ENCODE data around the gene FAM210A.

FAM210A gene

GRCh38 chr18:13621886-13622619, 104.3 kb downstream of the FAM210A start:
- DNase-seq (ENCODE audit: low read depth): no peak

- DNase-seq (ENCODE audit: low read depth): no peak
Observed at GRCh38 chr18:13621446-13621849, 104.9 kb downstream of the FAM210A start.

GRCh38 chr18:13620818-13621445, 105.4 kb downstream of the FAM210A start:
- no peak for DNase-seq (ENCODE audit: low read depth)

- no peak for DNase-seq (ENCODE audit: low read depth)
Observed at GRCh38 chr18:13620206-13620672, 106.1 kb downstream of the FAM210A start.

- DNase-seq (ENCODE audit: low read depth): no peak
Observed at GRCh38 chr18:13619505-13620205, 106.7 kb downstream of the FAM210A start.

GRCh38 chr18:13618760-13619438, 107.5 kb downstream of the FAM210A start:
- no peak for DNase-seq (ENCODE audit: low read depth)

GRCh38 chr18:13617826-13618515, 108.4 kb downstream of the FAM210A start:
- DNase-seq (ENCODE audit: low read depth): no peak

- no peak for DNase-seq (ENCODE audit: low read depth)
Observed at GRCh38 chr18:13616525-13617035, 109.8 kb downstream of the FAM210A start.

- DNase-seq (ENCODE audit: low read depth): no peak
Observed at GRCh38 chr18:13616041-13616440, 110.3 kb downstream of the FAM210A start.

- no peak for DNase-seq (ENCODE audit: low read depth)
Observed at GRCh38 chr18:13615432-13615861, 110.9 kb downstream of the FAM210A start.

GRCh38 chr18:13614641-13615288, 111.6 kb downstream of the FAM210A start:
- DNase-seq (ENCODE audit: low read depth): no peak

GRCh38 chr18:13613591-13614501, 112.5 kb downstream of the FAM210A start:
- DNase-seq (ENCODE audit: low read depth): no peak
